NCI-H2196 treated with DMSO at 0.1 percent for 48 hours (cell line): ENCODE data around the gene PTAFR.

Experiments
- DNase-seq: peaks from one replicate; lab custom pipeline; 2025; ENCODE audit not compliant: unreplicated experiment; lab: John Stamatoyannopoulos, UW

Gene PTAFR

GRCh38 chr1:28178690-28179485 is 2.4 kb upstream of the PTAFR start:
- no peak for DNase-seq

GRCh38 chr1:28175955-28176485 is 470 bp downstream of the PTAFR start:
- DNase-seq = no peak

DNA sequence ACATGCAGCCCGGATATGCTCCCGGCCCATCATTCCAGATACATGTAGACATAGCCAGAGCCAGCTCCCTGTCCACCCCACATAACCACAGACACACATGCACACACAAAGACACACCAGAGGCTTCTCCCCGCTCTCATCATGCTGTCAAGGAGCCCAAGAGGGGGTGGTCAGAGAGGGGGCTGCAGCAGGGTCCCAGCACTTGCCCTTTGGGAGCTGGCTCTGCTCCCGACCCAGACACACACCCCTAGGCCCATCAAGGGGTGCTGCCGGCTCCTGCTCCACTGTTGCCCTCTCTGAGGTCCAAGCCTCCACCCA is 2.6 kb downstream of the PTAFR start:
- no peak for DNase-seq

- DNase-seq = no peak
These were observed 3.1 kb downstream of the PTAFR start for GRCh38 chr1:28173151-28173979.

- DNase-seq = no peak
These were observed 3.8 kb downstream of the PTAFR start for GRCh38 chr1:28172713-28173150.

- no peak for DNase-seq
These were observed 5.2 kb downstream of the PTAFR start for GRCh38 chr1:28171246-28171645.

DNA sequence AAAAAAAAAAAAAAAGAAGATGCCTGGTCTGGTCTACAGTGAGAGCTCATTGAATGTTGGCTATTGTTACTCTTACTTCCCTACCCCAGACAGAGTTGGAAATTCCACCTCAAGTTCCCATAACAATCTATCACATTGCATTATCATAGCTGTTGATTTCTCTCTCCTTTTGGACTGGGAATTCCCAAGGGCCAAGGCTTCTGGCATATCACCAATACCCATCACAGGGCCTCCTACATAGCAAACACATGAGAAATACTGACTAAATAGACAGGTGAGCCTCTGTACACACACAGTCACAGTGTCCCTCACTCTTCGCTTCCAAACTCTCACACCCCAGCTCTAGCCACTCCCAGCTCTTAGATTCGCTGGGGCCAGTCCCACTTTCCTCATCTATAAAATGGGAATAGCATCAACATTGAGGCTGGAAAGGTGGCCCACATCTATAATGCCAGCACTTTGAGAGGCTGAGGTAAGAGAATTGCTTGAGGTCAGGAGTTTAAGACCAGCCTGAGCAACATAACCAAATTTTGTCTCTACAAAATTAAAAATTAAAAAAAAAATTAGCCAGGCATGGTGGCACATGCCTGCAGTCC is 6.4 kb downstream of the PTAFR start:
- DNase-seq = no peak

GRCh38 chr1:28163496-28164161 is 12.9 kb downstream of the PTAFR start:
- DNase-seq = no peak

DNA sequence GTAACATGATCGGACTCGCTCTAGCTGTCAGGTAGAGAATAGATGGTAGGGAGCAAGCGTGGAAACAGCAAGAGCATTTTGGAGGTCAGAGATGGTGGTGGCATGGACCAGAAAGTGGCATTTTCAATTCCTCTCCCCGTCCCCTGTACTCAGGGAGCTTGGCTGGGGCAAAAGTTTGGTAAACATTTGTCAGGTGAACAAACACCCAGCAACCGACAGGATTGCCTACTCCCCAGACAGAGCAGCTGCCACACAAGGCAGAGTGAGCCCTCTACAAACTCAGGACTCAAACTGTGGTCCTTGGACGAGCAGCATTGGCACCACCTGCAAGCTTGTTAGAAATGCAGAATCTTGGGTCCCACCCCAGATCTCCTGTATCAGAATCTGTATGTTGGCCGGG is 14.3 kb downstream of the PTAFR start:
- DNase-seq = no peak

- DNase-seq = no peak
These were observed 14.7 kb downstream of the PTAFR start for GRCh38 chr1:28161751-28162150.

- DNase-seq = no peak
These were observed 15.7 kb downstream of the PTAFR start for GRCh38 chr1:28160782-28161266.

DNA sequence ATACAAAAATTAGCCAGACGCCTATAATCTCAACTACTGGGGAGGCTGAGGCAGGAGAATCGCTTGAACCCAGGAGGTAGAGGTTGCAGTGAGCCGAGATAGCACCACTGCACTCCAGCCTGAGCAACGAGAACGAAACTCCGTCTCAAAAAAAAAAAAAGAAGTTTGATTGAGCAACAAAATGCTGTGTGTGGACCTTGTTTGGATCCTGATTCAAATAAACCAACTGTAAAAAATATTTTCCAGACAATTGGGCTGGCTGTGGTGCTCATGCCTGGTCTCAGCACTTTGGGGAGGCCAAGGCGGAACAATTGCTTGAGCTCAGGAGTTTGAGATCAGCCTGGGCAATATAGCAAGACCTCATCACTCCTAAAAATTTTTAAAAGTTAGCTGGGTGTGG is 16.8 kb downstream of the PTAFR start:
- DNase-seq = no peak

GRCh38 chr1:28159243-28159642 is 17.2 kb downstream of the PTAFR start:
- no peak for DNase-seq

DNA sequence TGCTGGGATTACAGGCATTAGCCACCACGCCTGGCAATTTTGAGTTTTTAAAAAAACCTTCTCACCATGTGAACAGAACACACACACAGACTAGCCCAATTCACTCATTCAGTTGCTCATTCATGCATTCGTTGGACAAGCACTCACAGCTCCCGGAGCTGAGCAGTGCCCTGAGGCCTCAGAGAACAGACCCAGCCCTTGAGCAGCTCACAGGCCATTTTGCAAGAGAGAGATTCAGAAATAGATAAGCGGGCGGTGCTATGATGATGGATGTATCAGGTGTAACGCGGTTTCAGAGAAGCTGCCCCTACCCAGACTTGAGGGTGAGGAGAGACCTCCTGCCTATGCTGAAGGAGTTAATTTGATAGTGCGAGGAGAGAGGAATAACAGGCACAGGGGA is 18.6 kb downstream of the PTAFR start:
- no peak for DNase-seq

- no peak for DNase-seq
These were observed 19.7 kb downstream of the PTAFR start for GRCh38 chr1:28156821-28157220.

DNA sequence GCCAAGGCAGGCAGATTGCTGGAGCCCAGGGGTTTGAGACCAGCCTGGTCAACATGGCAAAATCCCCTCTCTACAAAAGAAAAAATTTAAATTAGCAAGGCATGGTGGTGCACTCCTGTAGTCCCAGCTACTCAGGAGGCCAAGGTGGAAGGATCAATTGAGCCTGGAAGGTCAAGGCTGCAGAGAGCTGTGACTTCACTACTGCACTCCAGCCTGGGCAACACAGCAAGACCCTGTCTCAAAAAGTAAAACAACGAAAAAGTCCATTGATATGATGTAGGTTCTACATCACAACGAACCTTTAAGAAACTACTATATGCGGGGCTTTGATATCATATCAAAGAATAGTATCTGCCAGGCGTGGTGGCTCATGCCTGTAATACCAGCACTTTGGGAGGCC is 20.9 kb downstream of the PTAFR start:
- DNase-seq = no peak

DNA sequence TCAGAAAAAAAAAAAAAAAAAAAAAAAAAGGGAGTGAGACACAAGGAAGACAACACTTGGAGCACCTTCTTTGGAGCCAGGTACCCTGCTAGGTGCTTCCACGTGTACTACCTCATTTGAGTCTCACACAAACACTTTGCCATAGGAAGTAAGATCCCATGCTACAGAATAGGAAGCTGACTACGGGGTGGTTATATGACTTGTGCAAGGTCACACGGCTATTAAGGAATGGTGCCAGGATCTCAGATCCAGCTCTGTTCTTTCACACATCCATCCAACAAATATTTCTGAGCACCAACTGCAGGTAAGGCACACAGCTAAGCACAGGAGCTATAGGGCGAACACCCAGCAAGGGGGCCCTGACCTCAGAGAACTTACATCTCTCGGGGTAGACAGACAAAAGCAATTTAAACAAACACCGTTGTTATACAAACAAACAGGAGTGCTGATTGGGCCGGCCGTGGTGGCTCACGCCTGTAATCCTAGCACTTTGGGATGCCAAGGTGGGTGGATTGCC is 22.4 kb downstream of the PTAFR start:
- DNase-seq = no peak

GRCh38 chr1:28150125-28150780 is 26.2 kb downstream of the PTAFR start:
- no peak for DNase-seq

DNA sequence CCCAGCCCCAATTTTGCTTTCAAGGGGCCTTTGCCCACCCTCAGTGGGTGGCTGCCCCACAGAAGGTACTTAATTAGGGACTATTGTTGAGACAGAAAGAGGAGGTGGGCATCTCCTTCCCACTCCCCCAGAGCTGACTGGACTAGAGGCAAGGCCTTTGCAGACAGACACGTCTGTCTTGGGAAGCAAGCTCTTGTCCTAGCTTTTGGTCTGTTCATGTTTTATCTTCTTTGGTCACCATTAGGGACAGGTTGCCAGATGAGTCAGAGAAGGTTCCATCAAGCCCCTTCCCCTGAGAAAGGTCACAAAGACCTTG is 27.7 kb downstream of the PTAFR start:
- no peak for DNase-seq

- DNase-seq = no peak
These were observed 29.0 kb downstream of the PTAFR start for GRCh38 chr1:28147264-28148094.
